Testis (tissue), 3 donors: ENCODE measurements around the gene SHLD2. TPM values are rescaled to one million over a fixed set of nuclear protein-coding genes. Genes with fewer than 3 reads are reported as not detected.
A peak's percentile ranks its signal among the peaks of the same experiment; 100 is the strongest.
"Not testable (repeated sequence)": the region's sequence is repeated elsewhere in the genome, so short reads cannot be mapped to it uniquely, and the experiment has no call there.

Experiments used
- DNase-seq: peaks from one replicate; pipeline ENCODE4 v3.0.0-alpha.2; 2019
- H3K27ac ChIP-seq, 2 donors: fragments of 200-600 bp; sonication (generic); one replicate each; pipeline ENCODE4 v1.5.1; 2019
- H3K27me3 ChIP-seq: fragments of 200-600 bp; sonication (generic); one replicate; pipeline ENCODE4 v1.5.1; 2019
- H3K36me3 ChIP-seq: fragments of 200-600 bp; sonication (generic); one replicate; pipeline ENCODE4 v1.5.1; 2017; ENCODE audit warnings: low read depth; ENCODE audit errors: missing control alignments
- H3K4me1 ChIP-seq: fragments of 200-600 bp; sonication (generic); one replicate; pipeline ENCODE4 v1.5.1; 2019
- H3K4me3 ChIP-seq, 2 donors: fragments of 200-600 bp; sonication (generic); one replicate each; pipeline ENCODE4 v1.5.1; 2017 to 2019
- H3K9me3 ChIP-seq: fragments of 200-600 bp; sonication (generic); one replicate; pipeline ENCODE4 v1.5.1; 2017
- CTCF ChIP-seq, 3 experiments: fragments of 450-650 bp in 2 of 3; fragments of 200-600 bp in 1 of 3; sonication (generic) in 1 of 3; IDR thresholded peaks; one replicate each; pipeline ENCODE4 v1.5.1; 2016 to 2019; ENCODE audit warnings: antibody characterized with exemption in 3 of 3, mild to moderate bottlenecking in 2 of 3, moderate library complexity in 1 of 3
- WGBS, 2 donors: methylation state at CpG; one replicate each; pipeline ENCODE4 v1.1.5; 2018; 5-methylcytosine and 5-hydroxymethylcytosine counted together
- intact Hi-C: fragments of 100-400 bp; cut with DNase I; formaldehyde crosslinking; loops from one replicate; pipeline ENCODE4 v1.15.1; 2023; ENCODE audit warnings: low total_unique reads
- polyA plus RNA-seq: library from polyadenylated mRNA; stranded (reverse); fragments of 350-450 nt; fragmentation: Illumina TruSeq; extraction: RNeasy Lipid Tissue Mini Kit (QIAGEN cat#74804); gene quantifications from one replicate; pipeline ENCODE4 v1.2.3, GENCODE V29; 2014; ENCODE audit warnings: low read depth, low replicate concordance; ENCODE audit not compliant: insufficient read depth
- total RNA-seq, 2 donors: library from RNA; depleted of rRNA; stranded (reverse); fragments of >200 nt; gene quantifications; one replicate each; pipeline ENCODE4 v1.2.3, GENCODE V29; 2016

The SHLD2 gene
- total and polyA plus RNA-seq, 3 donors from 2014 or later = 12.9 to 19.1 (median 16.9) TPM

DNA sequence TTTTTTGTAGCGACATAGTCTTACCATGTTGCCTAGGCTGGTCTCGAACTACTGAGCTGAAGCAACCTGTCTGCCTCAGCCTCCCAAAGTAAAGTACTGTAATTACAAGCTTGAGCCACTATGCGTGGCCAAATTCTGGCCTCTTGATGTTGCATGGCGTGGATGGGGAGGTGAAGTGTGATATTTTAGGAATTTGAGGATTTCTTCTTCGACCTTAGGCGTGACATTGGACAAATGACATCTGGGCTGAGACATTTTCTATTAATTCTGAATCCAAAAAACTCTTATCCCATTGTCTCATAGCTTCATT lies 48.1 kb downstream of the SHLD2 start:
- H3K9me3 ChIP-seq, DNase-seq, H3K4me1 ChIP-seq, H3K27me3 ChIP-seq, H3K4me3 ChIP-seq, H3K27ac ChIP-seq, intact Hi-C loops, H3K36me3 ChIP-seq: not testable (repeated sequence)
- WGBS, 2 donors = 94% methylated on average over 6 of the region's 6 CpGs

DNA sequence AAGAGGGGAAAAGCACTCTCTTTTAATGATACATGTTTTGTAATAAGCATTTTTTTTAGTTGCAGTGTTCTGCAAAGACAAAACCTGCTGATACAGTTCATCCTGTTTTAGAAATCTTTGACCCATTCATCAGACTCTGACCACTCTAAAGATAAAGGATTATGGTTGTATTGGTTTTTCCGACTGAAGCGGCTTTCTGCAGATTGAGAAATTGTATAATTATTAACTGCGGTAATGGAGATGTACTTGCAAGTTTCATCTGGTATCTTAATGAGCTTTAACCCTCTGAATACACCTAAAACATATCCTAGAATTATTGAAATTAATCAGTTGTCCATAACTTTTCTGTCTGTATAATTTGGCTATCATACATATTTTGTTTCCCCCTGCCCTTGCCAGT lies 50.6 kb downstream of the SHLD2 start:
- DNase-seq, H3K9me3 ChIP-seq, H3K27ac ChIP-seq, H3K4me1 ChIP-seq, intact Hi-C loops, H3K4me3 ChIP-seq, H3K27me3 ChIP-seq, H3K36me3 ChIP-seq: not testable (repeated sequence)
- 90 to 100% methylated on average over 3 of the region's 3 CpGs for WGBS, 2 donors

GRCh38 chr10:87149020-87149609 lies 54.1 kb downstream of the SHLD2 start:
- intact Hi-C loops, H3K4me1 ChIP-seq, H3K4me3 ChIP-seq, DNase-seq, H3K27ac ChIP-seq, H3K36me3 ChIP-seq, H3K9me3 ChIP-seq, H3K27me3 ChIP-seq: not testable (repeated sequence)
- TF ChIP-seq CTCF (IDR thresholded peaks at IDR 0.05) = peak in 1 of 3 experiments; percentile 14
- WGBS, 2 donors = 80 to 95% methylated on average over 6 to 8 of the region's 9 CpGs

DNA sequence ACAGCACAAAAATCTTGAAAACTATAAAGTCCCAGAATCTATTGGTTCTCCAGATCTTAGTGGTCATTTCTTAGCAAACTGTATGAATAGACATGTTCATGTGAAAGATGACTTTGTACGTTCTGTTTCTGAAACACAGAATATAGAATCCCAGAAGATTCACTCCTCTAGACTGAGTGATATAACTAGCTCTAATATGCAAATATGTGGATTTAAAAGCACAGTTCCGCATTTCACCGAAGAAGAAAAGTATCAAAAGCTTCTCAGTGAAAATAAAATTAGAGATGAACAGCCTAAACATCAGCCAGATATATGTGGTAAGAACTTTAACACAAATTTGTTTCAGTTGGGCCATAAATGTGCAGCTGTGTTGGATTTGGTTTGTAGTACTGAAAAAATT lies 56.5 kb downstream of the SHLD2 start:
- intact Hi-C loops, H3K27ac ChIP-seq, H3K27me3 ChIP-seq, H3K4me3 ChIP-seq, H3K4me1 ChIP-seq, H3K9me3 ChIP-seq, DNase-seq, H3K36me3 ChIP-seq: not testable (repeated sequence)
- 87 to 92% methylated on average over 3 of the region's 3 CpGs for WGBS, 2 donors

DNA sequence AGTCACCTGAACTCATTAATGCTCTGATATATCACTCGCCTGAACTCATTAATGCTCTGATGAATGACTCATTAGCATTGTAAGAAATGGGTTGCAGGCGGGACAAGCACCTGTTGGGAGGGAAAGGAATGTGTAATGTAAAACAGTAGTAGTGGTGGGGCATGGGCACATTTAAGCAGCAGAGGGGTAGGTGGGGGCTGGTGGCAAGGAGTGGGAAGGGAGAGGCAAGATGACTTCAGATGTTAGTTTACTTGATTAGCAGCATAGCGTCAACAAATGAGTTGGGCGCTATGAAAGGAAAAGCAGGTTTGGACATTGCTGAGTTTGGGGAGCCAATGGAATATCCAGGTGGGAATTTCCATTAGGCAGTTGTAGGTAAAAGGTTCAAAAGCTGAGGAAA lies 61.8 kb downstream of the SHLD2 start:
- WGBS, 2 donors = 96% methylated on average over 4 of the region's 4 CpGs
- H3K36me3 ChIP-seq, intact Hi-C loops, H3K4me1 ChIP-seq, H3K9me3 ChIP-seq, H3K4me3 ChIP-seq, H3K27me3 ChIP-seq, DNase-seq, H3K27ac ChIP-seq: not testable (repeated sequence)

DNA sequence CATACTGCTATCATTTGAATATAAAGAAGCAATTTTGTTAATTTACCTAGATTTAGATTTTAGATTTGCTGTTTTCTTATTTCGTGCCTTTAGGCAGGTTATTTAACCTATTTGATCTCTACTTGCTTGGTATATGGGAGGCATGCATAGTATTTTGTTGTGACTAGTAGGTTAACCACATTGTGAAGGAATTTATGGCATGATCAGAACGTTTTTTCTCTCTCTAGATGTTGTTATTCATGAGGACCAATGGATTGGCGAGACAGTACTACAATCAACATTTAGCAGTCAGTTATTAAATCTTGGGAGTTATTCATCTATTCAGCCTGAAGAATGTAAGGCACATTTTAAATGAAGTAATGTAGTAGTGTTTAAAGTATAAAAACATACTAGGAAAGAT lies 62.8 kb downstream of the SHLD2 start:
- H3K4me3 ChIP-seq, H3K27me3 ChIP-seq, H3K9me3 ChIP-seq, H3K27ac ChIP-seq, DNase-seq, H3K4me1 ChIP-seq, intact Hi-C loops, H3K36me3 ChIP-seq: not testable (repeated sequence)
- 73 to 88% methylated on average over 3 of the region's 3 CpGs for WGBS, 2 donors

DNA sequence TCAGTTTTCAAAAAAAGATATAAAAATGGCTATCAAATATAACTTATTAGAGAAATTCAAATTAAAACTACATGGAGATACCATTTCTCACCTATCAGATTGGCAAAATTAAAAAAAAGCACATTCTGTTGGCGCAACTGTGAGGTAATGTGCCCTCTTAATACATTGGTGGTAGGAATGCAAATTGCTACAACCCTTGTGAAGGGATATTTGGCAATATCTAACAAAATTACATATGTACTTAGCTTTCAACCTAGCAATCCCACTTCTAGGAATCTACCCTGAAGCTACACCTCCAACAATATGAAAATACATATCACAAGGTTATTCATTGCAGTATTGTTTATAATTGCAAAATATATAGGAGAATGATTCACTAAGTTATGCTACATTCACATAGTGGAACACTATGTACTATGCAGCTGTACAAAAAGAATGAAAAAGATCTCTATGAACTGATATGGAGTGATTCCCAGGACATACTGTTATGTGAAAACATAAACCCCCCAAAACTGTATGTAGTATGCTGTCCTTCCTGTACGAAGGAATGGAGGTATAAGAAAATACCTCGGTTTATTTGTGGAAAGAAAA lies 67.8 kb downstream of the SHLD2 start:
- H3K36me3 ChIP-seq, H3K4me3 ChIP-seq, H3K27ac ChIP-seq, H3K4me1 ChIP-seq, H3K9me3 ChIP-seq, intact Hi-C loops, H3K27me3 ChIP-seq, DNase-seq: not testable (repeated sequence)
- 81 to 82% methylated on average over 3 of the region's 3 CpGs for WGBS, 2 donors

- 50 to 59% methylated on average over 1 of the region's 2 CpGs for WGBS, 2 donors
- H3K27ac ChIP-seq = not testable (repeated sequence)
Measured at GRCh38 chr10:87163414-87163813, 68.4 kb downstream of the SHLD2 start.

GRCh38 chr10:87169857-87170256 lies 74.9 kb downstream of the SHLD2 start:
- DNase-seq, H3K4me1 ChIP-seq, H3K27ac ChIP-seq, H3K36me3 ChIP-seq, H3K4me3 ChIP-seq, intact Hi-C loops, H3K27me3 ChIP-seq, H3K9me3 ChIP-seq: not testable (repeated sequence)
- WGBS, 2 donors = 69 to 86% methylated on average over 3 to 4 of the region's 4 CpGs

More at GRCh38 chr10:87163414-87163813, 68.4 kb downstream of the SHLD2 start:
- H3K36me3 ChIP-seq, H3K9me3 ChIP-seq, intact Hi-C loops, H3K4me3 ChIP-seq, DNase-seq, H3K4me1 ChIP-seq, H3K27me3 ChIP-seq: not testable (repeated sequence)

DNA sequence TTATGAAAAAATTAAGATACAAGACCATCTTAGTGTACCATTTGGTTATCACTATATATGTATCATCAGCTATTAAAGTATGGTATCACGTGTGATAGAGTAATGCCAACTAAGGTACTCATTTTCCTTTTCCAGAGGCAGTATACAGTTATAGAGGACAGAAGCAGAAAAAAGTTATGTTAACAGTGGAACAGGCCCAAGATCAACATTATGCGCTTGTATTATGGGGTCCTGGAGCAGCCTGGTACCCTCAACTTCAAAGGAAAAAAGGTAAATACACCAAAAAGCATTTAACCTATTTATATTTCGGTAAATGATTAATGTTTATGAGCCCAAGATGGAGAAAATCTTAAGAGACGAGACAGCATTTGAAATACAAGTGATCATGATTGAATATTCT lies 75.7 kb downstream of the SHLD2 start:
- intact Hi-C loops, H3K9me3 ChIP-seq, H3K4me3 ChIP-seq, H3K27me3 ChIP-seq, H3K4me1 ChIP-seq, H3K36me3 ChIP-seq, DNase-seq, H3K27ac ChIP-seq: not testable (repeated sequence)
- 82 to 92% methylated on average over 2 of the region's 4 CpGs for WGBS, 2 donors

GRCh38 chr10:87171670-87172069 lies 76.7 kb downstream of the SHLD2 start:
- H3K27ac ChIP-seq, H3K9me3 ChIP-seq, H3K36me3 ChIP-seq, H3K4me1 ChIP-seq, H3K27me3 ChIP-seq, intact Hi-C loops, DNase-seq, H3K4me3 ChIP-seq: not testable (repeated sequence)
- 49 to 70% methylated on average over 1 of the region's 1 CpG for WGBS, 2 donors

GRCh38 chr10:87172178-87172577 lies 77.2 kb downstream of the SHLD2 start:
- H3K36me3 ChIP-seq, intact Hi-C loops, H3K4me3 ChIP-seq, DNase-seq, H3K27me3 ChIP-seq, H3K9me3 ChIP-seq, H3K4me1 ChIP-seq, H3K27ac ChIP-seq: not testable (repeated sequence)
